CD4-positive, CD25-positive, alpha-beta regulatory T cell (primary cell): ENCODE measurements around the gene ACTG1. TPM values are rescaled to one million over a fixed set of nuclear protein-coding genes. Genes with fewer than 3 reads are reported as not detected.

ENCODE experiments used
- ATAC-seq, 2 donors: fragments of 150-1000 bp; cut with Tn5 transposase; one replicate each; pipeline ENCODE4 v1.10.0; 2021; ENCODE audit warnings: low read depth in 2 of 2, moderate number of reproducible peaks in 2 of 2, moderate library complexity in 1 of 2
- DNase-seq, 3 donors: peaks; one replicate each; pipeline versions ENCODE4 v3.0.0 to v3.0.0-alpha.2; 2012 to 2022; ENCODE audit warnings: mixed read lengths in 1 of 3
- H3K27ac ChIP-seq: one replicate; pipeline ENCODE4 v1.7.0; 2013; ENCODE audit warnings: mild to moderate bottlenecking, low read length; ENCODE audit not compliant: insufficient read depth, poor library complexity, severe bottlenecking
- H3K27me3 ChIP-seq: one replicate; pipeline ENCODE4 v1.7.0; 2013; ENCODE audit warnings: low read length; ENCODE audit not compliant: control insufficient read depth, insufficient read depth
- H3K36me3 ChIP-seq: one replicate; pipeline ENCODE4 v1.7.0; 2013; ENCODE audit warnings: mild to moderate bottlenecking, low read length, moderate library complexity; ENCODE audit not compliant: control insufficient read depth, insufficient read depth
- H3K4me1 ChIP-seq: 2 replicates; pipeline ENCODE4 v1.7.0; 2013; ENCODE audit warnings: mild to moderate bottlenecking, low read length; ENCODE audit not compliant: insufficient read depth, control insufficient read depth, poor library complexity, severe bottlenecking
- H3K4me3 ChIP-seq: one replicate; pipeline ENCODE4 v1.7.0; 2013; ENCODE audit warnings: low read depth, mild to moderate bottlenecking, low read length, moderate library complexity
- H3K9me3 ChIP-seq, 2 experiments: 1 replicate in 1 of 2; 2 replicates in 1 of 2; pipeline ENCODE4 v1.7.0; 2013; ENCODE audit warnings: low read length in 2 of 2, mild to moderate bottlenecking in 1 of 2, moderate library complexity in 1 of 2; ENCODE audit not compliant: control insufficient read depth in 2 of 2
- H3K27ac Mint-ChIP-seq, 3 donors: one replicate each; pipeline ENCODE4 v1.8.0; 2020 to 2022; ENCODE audit warnings: mild to moderate bottlenecking in 3 of 3, mixed read lengths in 3 of 3, moderate library complexity in 2 of 3
- H3K27me3 Mint-ChIP-seq: one replicate; pipeline ENCODE4 v1.8.0; 2022; ENCODE audit warnings: mild to moderate bottlenecking, mixed read lengths
- H3K36me3 Mint-ChIP-seq: one replicate; pipeline ENCODE4 v1.8.0; 2020; ENCODE audit warnings: mixed read lengths
- H3K4me1 Mint-ChIP-seq, 4 donors: one replicate each; pipeline ENCODE4 v1.8.0; 2020 to 2022; ENCODE audit warnings: mixed read lengths in 4 of 4, mild to moderate bottlenecking in 1 of 4
- H3K4me3 Mint-ChIP-seq, 4 donors: one replicate each; pipeline ENCODE4 v1.8.0; 2020 to 2022; ENCODE audit warnings: mild to moderate bottlenecking in 4 of 4, mixed read lengths in 4 of 4, moderate library complexity in 3 of 4
- H3K9me3 Mint-ChIP-seq, 7 donors: one replicate each; pipeline ENCODE4 v1.8.0; 2020 to 2022; ENCODE audit warnings: mixed read lengths in 7 of 7, mild to moderate bottlenecking in 3 of 7, moderate library complexity in 2 of 7
- polyA plus RNA-seq, 4 donors: library from polyadenylated mRNA; unstranded; fragments of 300-500 nt; fragmentation: Illumina TruSeq; gene quantifications; one replicate each; pipeline ENCODE4 v1.2.3, GENCODE V29; 2021
- total RNA-seq: library from RNA; stranded (reverse); gene quantifications from one replicate; pipeline ENCODE4 v1.2.3, GENCODE V29; 2022

The ACTG1 gene
- total and polyA plus RNA-seq, 5 donors from 2014 or later: 1,684 to 2,724 (median 2,347) TPM

DNA sequence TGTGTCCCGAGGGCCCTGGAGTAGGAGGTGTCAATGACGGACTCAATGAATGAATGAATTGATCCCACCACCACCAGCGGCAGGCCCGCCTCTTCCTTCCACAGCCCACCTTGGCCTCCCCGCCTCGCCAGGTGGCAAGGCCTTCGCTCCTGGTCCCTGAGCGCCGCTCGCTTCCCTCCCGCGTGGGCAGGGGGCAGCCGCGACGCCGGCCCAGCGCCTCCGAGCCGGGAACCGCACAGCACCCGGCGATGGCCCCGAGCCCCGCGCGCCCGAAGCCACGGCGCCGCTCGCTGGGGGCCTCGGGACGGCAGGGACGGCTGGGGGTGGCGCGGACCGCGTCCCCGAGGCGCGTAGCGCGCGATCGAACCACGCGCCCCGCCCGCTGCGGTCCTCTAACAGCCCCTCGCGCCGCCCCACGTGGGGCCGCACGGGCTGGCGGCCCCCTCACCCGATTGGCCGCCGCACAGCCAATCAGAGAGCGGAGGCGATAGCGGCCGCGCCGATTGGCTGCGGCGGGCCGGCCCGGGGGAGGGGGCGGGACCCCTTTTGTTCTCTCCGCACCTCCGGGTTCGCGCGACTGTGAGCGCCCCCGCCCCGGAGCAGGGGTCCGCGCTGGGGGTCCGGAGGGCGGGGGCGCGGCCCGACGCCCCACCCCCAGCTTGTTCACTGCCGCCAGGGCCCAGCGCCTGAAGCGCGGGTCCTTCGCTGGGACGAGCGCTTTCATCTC lies 31.4 kb downstream of the ACTG1 start:
- H3K9me3 Mint-ChIP-seq: no peaks in the 10 kb centered on the region
- H3K27ac Mint-ChIP-seq: no peak overlapping the region
- H3K4me3 Mint-ChIP-seq: peak overlapping the region; percentile 21 to 78 (median 72)
- H3K4me3 ChIP-seq: no peak overlapping the region
- H3K4me1 ChIP-seq: peaks cover 26% of the 10 kb centered on the region
- no peak overlapping the region for H3K27ac ChIP-seq
- DNase-seq (peak; percentile 49 to 67 (median 51)), ATAC-seq (peak; percentile 23 to 25)
- no peaks in the 10 kb centered on the region for H3K9me3 ChIP-seq
- no peaks in the 10 kb centered on the region for H3K36me3 ChIP-seq
- H3K4me1 Mint-ChIP-seq: peaks cover 0 to 18% (median 6%) of the 10 kb centered on the region in 4 donors
- peaks cover 4% of the 10 kb centered on the region for H3K27me3 ChIP-seq
- no peaks in the 10 kb centered on the region for H3K36me3 Mint-ChIP-seq
- H3K27me3 Mint-ChIP-seq: peaks cover 27% of the 10 kb centered on the region

DNA sequence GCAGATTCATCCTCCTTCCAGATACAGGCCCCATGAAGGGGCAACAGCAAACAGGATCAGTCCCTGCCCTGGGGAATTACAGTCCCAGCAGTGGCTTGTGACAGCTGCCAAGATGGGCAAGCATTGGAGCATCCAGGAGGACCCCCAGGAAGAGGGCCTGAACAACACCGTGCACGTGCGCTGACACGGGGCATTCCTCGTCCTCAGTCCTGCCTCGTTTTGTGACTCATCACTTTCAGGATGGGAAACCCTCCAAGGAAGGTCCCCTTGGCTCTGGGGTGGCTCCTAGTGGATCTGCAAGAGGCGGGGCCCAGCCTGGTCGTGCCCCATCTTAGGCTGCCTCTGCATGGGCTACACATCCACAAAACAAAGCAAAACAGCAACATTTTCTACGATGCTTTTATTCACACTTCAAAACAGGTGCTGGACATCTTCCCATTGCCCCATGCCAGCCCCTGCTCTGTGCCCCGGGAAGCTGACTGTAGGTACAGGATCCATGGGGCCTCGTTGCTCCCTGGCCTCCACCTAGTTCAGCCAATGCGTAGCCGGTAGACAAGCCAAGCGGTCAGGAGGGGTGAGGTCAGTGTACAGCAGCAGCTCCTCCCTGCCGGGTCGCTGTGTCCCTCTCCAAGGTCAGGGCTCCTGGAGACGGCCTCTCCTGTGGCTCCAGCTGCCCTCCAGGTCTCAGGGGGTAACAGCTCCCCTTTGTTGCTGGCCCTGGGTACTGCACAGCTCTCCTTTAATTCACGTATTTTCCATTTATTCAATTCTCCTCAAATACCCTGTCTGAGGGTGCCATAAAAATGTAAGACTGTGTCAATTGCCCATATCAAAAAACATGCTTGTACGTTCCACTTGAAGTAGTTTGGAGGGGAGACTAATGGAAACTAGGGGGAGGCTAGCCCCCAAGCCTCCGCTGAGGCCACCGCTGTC lies 32.2 kb downstream of the ACTG1 start:
- H3K36me3 ChIP-seq: no peaks in the 10 kb centered on the region
- H3K27me3 ChIP-seq: peaks cover 4% of the 10 kb centered on the region
- Mint-ChIP-seq H3K27ac (no peak overlapping the region), H3K36me3 (no peaks in the 10 kb centered on the region), H3K4me1 (peaks cover 0 to 18% (median 6%) of the 10 kb centered on the region in 4 donors), H3K4me3 (peak overlapping the region in 3 of 4 donors; percentile 13 to 26 (median 21)), H3K27me3 (peaks cover 27% of the 10 kb centered on the region), H3K9me3 (peaks cover 0 to 2% (median 0%) of the 10 kb centered on the region in 7 donors)
- no peak for ATAC-seq
- no peaks in the 10 kb centered on the region for H3K9me3 ChIP-seq
- no peak overlapping the region for H3K4me3 ChIP-seq
- peaks cover 26% of the 10 kb centered on the region for H3K4me1 ChIP-seq
- DNase-seq: no peak
- no peak overlapping the region for H3K27ac ChIP-seq

DNA sequence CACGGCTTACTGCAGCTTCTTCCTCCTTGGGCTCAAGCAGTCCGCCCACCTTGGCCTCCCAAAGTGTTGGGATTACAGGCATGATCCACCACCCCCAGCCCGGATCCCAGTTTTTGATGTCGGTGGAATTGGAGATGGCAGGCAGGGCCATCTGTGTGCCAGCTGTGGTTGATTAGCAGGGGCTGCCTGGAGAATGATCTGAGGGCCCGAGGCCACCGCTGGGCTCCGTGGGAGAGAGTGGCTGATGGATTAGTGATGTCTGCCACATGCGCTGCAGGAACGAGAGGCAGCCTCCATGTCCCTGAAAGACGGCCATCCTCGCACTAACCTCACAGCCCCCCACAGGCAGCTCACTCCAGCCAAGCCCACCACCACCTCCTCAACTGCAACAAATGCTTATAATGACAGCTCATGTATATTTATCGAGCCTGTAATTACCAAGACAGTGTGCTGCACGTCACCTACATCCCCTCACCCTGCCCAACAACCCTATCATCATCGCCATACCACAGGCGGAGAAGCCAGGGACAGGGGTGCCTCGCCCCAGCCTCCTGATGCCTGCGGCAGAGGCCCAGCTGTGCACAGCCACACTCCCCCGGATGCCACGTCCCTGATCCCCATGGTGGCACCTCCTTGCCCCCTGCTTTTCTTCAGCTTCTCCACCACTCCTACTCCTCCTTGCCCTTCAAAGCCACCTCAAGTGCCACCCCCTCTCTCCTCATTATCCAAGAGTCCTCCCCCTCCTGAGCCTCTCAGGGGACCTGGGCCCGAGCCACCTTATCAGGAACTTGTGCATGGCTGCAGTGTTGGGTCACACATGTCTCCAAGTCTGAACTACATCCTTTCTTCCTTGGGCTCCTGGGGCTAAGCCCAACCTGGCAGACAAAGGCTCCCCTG lies 33.2 kb downstream of the ACTG1 start:
- no peak overlapping the region for H3K4me3 Mint-ChIP-seq
- Histone ChIP-seq H3K27me3 (peaks cover 4% of the 10 kb centered on the region), H3K9me3 (no peaks in the 10 kb centered on the region), H3K4me3 (no peak overlapping the region), H3K4me1 (peaks cover 21% of the 10 kb centered on the region), H3K27ac (no peak overlapping the region), H3K36me3 (no peaks in the 10 kb centered on the region)
- no peaks in the 10 kb centered on the region for H3K36me3 Mint-ChIP-seq
- no peak overlapping the region for H3K27ac Mint-ChIP-seq
- DNase-seq (no peak), ATAC-seq (no peak)
- peaks cover 0 to 2% (median 0%) of the 10 kb centered on the region in 7 donors for H3K9me3 Mint-ChIP-seq
- peaks cover 27% of the 10 kb centered on the region for H3K27me3 Mint-ChIP-seq
- peaks cover 0 to 18% (median 6%) of the 10 kb centered on the region in 4 donors for H3K4me1 Mint-ChIP-seq

DNA sequence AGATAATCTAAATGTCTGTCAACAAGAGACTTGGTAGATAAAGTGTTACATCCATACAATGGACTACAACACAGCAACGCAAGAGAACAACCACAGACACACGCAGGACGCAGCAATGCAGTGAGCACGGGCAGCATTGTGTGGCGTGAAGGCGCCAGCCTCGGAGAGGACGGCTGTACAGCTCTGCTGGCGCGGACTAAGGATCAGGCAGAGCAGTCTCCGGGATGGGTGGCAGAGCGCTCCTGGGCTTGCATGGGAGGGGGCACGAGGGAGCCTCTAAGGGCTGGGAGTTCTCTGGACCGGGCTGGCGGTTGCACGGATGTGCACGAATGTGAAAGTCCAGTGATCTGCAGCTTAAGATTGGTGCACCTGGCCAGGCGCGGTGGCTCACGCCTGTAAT lies 34.5 kb downstream of the ACTG1 start:
- ATAC-seq: no peak
- DNase-seq: no peak

DNA sequence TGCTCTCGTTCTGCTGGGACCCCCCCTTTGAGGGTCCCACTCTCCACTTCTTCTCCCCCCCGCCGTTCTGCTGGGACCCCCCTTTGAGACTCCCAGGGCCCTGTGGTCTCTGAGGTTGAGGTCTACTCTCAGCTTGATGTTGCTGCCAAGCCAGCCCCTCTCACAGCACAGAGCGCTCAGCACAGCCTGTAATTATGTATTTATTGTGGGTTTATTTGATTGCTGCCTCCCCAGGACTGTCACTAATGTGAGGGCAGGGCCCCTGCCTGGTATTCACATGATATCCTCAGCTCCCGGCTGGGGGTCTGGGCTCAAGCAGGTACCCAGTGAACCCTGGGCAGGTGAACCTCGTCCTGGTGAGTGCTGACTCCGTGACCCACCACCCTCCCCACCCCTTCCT lies 35.4 kb downstream of the ACTG1 start:
- H3K4me1 ChIP-seq: peaks cover 10% of the 10 kb centered on the region
- H3K9me3 Mint-ChIP-seq: peaks cover 0 to 2% (median 0%) of the 10 kb centered on the region in 7 donors
- no peak overlapping the region for H3K4me3 ChIP-seq
- H3K27me3 ChIP-seq: peaks cover 4% of the 10 kb centered on the region
- peaks cover 21% of the 10 kb centered on the region for H3K27me3 Mint-ChIP-seq
- H3K9me3 ChIP-seq: no peaks in the 10 kb centered on the region
- peaks cover 0 to 11% (median 3%) of the 10 kb centered on the region in 4 donors for H3K4me1 Mint-ChIP-seq
- H3K36me3 ChIP-seq: no peaks in the 10 kb centered on the region
- no peak overlapping the region for H3K4me3 Mint-ChIP-seq
- no peak overlapping the region for H3K27ac Mint-ChIP-seq
- H3K36me3 Mint-ChIP-seq: no peaks in the 10 kb centered on the region
- no peak overlapping the region for H3K27ac ChIP-seq
- no peak for DNase-seq
- no peak for ATAC-seq

More for the DNA sequence above, 34.5 kb downstream of the ACTG1 start:
- Mint-ChIP-seq H3K27me3 (peaks cover 25% of the 10 kb centered on the region), H3K9me3 (peaks cover 0 to 2% (median 0%) of the 10 kb centered on the region in 7 donors), H3K36me3 (no peaks in the 10 kb centered on the region), H3K4me3 (peak overlapping the region in 1 of 4 donors; percentile 84), H3K27ac (no peak overlapping the region), H3K4me1 (peaks cover 0 to 18% (median 6%) of the 10 kb centered on the region in 4 donors)
- no peaks in the 10 kb centered on the region for H3K36me3 ChIP-seq
- peaks cover 10% of the 10 kb centered on the region for H3K4me1 ChIP-seq
- no peaks in the 10 kb centered on the region for H3K9me3 ChIP-seq
- H3K27me3 ChIP-seq: peaks cover 4% of the 10 kb centered on the region
- H3K27ac ChIP-seq: no peak overlapping the region
- no peak overlapping the region for H3K4me3 ChIP-seq

DNA sequence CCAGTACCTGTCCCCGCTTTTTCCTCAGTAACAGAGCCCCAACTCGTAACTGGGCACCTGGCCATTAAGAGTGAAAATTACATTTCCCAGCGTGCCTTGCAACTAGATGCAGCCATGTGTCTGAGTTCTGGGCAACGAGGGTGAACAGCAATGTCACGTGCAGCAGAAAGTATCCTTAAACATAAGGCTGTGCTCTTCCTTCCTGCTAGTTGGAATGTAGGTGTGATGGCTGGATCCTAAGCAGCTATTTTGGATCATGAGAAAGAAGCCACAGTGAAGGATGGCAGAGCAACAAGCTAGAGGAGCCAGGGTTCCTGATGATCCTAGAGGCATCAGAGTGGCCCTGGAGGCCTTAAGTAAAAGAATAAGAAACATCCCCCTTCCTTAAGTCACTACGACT lies 36.0 kb downstream of the ACTG1 start:
- Histone ChIP-seq H3K4me1 (peaks cover 7% of the 10 kb centered on the region), H3K9me3 (no peaks in the 10 kb centered on the region), H3K4me3 (no peak overlapping the region), H3K27me3 (peaks cover 4% of the 10 kb centered on the region), H3K36me3 (no peaks in the 10 kb centered on the region), H3K27ac (no peak overlapping the region)
- no peak overlapping the region for H3K4me3 Mint-ChIP-seq
- H3K36me3 Mint-ChIP-seq: no peaks in the 10 kb centered on the region
- H3K27me3 Mint-ChIP-seq: peaks cover 16% of the 10 kb centered on the region
- H3K4me1 Mint-ChIP-seq: peaks cover 0 to 6% (median 3%) of the 10 kb centered on the region in 4 donors
- H3K27ac Mint-ChIP-seq: no peak overlapping the region
- H3K9me3 Mint-ChIP-seq: peaks cover 0 to 2% (median 0%) of the 10 kb centered on the region in 7 donors
- DNase-seq (no peak), ATAC-seq (no peak)

DNA sequence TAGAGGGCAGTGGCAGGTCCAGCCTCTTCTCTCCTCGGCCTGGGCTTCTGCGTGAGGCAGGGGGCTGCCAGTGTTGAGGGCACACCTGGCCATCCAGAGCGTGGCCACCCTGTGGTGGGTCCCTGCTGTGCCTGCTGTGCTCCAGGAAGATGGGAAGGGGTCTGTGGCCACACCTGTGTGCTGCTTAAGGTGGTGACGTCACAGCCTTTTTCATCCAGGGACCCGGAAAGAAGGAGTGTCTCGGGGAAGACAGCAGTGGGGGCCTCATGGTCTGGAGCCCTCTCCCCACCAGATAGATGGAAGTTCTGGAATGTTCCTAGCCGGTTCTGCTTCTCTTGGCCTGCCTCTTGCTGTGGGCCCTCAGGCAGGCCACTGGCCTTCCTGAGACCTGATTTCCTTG lies 36.5 kb downstream of the ACTG1 start:
- no peak overlapping the region for H3K27ac Mint-ChIP-seq
- Histone ChIP-seq H3K36me3 (no peaks in the 10 kb centered on the region), H3K4me1 (peaks cover 4% of the 10 kb centered on the region), H3K27ac (no peak overlapping the region), H3K27me3 (peaks cover 4% of the 10 kb centered on the region), H3K4me3 (no peak overlapping the region), H3K9me3 (no peaks in the 10 kb centered on the region)
- H3K9me3 Mint-ChIP-seq: peaks cover 0 to 2% (median 0%) of the 10 kb centered on the region in 7 donors
- DNase-seq: no peak
- no peaks in the 10 kb centered on the region for H3K36me3 Mint-ChIP-seq
- H3K4me3 Mint-ChIP-seq: no peak overlapping the region
- no peak for ATAC-seq
- H3K4me1 Mint-ChIP-seq: peaks cover 0 to 5% (median 3%) of the 10 kb centered on the region in 4 donors
- H3K27me3 Mint-ChIP-seq: peaks cover 16% of the 10 kb centered on the region
